Ecto neural progenitor cell (in vitro differentiated cells): ENCODE results near the gene PRRC1.

Source experiments
- DNase-seq: peaks from one replicate; pipeline ENCODE4 v3.0.0-alpha.2; 2018; ENCODE audit warnings: low spot score

Gene PRRC1

DNA sequence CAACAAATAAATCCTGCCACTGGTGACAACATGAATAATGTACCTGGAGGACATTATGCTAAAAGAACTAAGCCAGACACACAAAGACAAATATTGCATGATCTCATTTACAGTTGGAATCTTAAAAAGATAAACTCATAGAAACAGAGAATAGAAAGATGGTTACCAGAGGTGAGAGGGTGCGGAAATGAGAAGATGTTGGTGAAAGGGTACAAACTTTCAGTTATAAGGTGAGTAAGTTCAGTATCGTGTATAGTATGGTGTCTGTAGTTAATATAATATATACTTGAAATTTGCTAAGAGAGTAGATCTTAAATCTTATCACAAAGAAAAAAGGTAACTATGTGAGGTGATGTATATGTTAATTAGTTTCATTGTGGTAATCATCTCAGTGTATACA, 63.3 kb downstream of the PRRC1 start:
- DNase-seq = no peak

- DNase-seq = no peak
Measured at GRCh38 chr5:127581450-127581849, 64.0 kb downstream of the PRRC1 start.

GRCh38 chr5:127582773-127583370, 65.4 kb downstream of the PRRC1 start:
- no peak for DNase-seq

DNA sequence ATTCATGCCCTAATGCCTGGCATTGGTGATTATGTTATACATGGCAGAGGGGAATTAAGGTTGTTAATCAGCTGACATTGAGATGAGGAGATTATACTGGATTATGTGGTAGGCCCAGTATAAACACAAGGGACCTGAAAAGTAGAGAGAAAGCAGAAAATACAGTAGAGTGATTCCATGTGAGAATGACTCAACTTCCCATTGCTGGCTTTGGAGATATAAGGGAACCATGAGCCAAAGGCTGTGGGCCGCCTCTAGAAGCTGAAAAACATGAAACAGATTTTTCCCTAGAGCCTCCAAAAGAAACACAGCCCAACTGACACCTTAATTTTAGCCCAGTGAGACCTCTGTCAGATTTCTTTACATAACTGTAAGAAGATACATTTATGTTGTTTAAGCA, 66.4 kb downstream of the PRRC1 start:
- no peak for DNase-seq

GRCh38 chr5:127585661-127586060, 68.2 kb downstream of the PRRC1 start:
- DNase-seq = no peak

GRCh38 chr5:127586066-127586770, 68.8 kb downstream of the PRRC1 start:
- DNase-seq = no peak

DNA sequence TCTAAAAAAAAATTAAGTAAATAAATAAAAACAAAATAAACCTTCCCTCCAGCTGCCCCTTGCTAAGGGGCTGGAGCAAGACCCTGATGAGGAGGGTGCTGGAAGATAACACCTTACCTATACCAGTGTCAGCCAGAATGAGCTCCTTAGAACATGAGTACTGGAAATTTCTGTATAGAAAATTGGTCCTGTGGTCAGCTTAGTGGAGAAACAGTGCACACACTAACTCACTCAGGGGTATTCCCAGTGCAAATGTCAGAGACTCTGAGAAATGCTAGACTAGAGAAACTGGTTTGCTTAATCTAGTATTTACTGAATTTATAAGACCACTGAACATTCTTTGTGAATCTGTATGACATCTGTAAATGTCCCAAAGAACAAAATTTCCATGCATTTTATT, 69.4 kb downstream of the PRRC1 start:
- DNase-seq = no peak

DNA sequence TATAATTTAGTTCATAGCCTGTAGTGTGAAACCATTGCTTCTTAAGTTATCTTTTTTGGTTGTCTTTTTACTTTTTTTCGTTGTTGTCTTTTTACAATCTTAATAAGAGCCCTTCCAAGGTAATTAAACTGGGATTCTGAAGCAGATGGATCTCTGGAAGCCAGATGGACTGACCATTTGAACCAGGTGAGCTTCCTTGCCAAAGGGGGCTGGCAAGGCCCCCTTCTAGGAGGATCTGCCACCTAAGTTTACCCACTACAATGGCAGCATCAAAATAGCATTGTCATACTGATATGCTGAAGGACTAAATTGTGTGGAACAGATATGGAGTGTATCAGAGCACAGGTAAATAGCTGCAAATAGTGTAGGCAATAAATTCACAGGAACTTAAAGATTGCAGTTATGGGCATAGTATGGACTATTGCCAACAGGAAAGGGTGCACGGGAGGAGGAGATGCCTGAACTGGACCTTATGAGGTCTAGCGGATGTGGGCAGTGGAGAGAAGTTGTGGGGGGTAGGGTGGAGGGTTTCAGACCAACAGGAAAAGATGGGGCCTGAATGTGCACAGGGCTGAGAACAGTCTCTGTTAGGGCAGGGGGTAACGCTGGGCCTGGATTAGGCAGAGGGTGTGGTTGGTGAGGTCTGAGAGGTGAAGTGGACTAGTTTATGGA, 69.9 kb downstream of the PRRC1 start:
- no peak for DNase-seq

DNA sequence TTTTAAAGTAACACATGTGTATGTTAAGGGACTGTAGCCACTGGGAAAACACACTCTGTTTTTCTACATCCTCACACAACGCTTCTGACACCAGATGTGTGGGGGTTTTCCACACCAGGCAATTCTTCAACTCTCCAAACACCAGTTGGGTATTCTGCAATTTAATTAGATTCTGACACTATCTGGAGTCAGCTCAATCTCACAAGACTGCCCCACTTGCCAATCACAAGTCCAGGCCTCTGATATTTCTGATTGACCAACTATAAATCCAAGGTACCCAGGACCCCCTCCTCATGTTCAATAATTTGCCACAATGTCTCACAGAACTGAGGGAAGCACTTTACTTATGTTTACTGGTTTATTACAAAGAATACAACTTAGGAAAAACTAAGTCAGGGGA, 70.9 kb downstream of the PRRC1 start:
- no peak for DNase-seq

- no peak for DNase-seq
Measured at GRCh38 chr5:127589309-127590030, 72.0 kb downstream of the PRRC1 start.

- no peak for DNase-seq
Measured at GRCh38 chr5:127590156-127590722, 72.8 kb downstream of the PRRC1 start.

DNA sequence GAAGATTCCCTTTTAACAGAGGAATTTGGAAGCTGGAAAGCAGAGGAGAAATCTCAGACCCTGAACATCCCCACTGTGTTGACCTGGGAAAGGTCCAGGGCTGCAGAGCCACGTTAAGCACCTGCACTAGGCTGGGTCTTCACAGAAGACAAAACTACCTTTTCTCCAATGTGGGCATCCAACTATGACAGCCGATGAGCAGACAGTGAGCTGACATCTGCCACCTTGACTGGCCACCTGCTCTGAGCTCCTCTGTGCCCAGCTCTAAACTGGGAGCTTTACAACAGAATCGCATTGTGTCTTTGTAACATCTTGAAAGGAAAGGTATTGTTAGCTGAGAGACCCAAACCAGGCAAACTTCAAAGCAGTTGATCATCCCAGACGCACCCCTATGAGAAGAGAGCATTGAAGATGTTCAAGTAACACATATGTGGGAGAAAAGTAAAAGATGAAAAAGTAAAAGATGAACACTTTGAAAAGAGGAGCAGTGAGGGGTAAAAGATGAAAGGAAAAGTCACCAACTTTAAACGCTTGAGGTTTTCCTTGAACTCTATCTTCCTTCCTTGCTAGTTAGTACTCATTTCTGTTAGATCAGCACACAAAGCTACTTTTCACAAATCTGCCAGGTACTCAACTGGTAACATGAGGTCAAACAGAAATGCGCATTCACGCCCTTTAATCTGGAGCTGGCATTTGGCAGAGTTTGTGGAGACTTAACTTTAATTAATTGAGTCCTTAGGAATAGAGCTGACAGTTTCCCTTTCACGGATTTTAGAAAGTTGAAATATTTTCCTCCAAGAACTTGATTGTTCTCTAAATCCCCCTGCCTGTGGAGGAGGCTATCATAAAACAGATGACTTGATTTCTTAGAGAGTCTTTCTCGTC, 78.3 kb downstream of the PRRC1 start:
- no peak for DNase-seq

- no peak for DNase-seq
Measured at GRCh38 chr5:127596501-127596900, 79.1 kb downstream of the PRRC1 start.

DNA sequence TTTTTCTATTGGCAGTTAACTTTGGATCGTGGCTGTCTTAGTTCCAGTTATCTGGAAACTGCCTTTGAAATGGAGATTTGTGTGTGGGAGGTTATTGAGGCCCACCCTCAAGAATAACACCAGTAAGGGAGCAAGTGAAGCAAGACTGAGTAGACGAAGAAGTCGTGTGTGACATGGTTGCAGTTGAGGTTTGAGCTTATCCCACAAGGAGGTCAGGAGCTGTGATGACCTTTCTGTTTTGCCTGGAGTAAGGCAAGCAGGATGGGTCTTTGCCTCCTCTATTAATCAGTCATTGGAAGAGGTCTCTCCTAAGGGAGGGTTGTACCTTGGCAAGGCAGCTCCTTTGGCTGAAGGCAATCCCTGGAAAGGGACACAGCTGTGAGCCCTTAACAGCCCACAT, 81.9 kb downstream of the PRRC1 start:
- no peak for DNase-seq

DNA sequence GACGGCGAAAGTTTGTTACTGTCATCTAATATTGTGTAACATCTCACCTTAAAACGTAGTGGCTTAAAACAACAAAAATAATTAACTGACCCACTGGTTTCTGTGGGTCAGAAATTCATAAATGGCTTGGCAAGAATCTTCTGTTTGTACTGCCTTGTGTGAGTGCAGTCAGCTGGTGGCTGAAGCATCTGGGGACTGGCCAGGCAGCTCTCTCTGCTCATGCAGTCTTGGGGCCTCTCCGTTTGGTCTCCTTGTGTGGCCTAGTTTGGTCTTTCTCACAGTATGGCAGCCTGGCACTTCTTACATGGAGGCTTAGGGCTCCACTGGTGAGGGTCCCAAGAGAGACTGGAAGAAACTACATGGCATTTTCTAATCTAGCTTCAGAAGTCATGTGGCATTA, 82.4 kb downstream of the PRRC1 start:
- no peak for DNase-seq

- DNase-seq = no peak
Measured at GRCh38 chr5:127601111-127601510, 83.7 kb downstream of the PRRC1 start.

DNA sequence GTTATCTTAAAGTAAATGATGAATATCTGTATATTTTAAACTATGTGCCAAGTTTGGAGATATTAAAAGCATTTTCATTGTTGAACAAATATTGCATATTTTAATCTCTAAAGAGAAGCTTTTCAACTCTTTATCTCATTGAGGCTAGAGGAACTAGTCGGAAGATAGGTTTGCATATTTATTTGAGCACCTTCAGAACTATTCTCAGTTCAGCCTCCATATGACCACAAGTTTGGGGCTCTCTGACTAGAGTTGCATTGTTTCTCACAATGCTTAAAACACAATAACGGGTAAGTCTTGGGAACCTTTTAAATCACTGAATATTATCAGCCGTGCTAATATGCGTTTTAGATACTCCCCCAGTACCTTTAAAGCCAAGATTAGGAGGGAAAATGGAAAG, 84.2 kb downstream of the PRRC1 start:
- DNase-seq = no peak

DNA sequence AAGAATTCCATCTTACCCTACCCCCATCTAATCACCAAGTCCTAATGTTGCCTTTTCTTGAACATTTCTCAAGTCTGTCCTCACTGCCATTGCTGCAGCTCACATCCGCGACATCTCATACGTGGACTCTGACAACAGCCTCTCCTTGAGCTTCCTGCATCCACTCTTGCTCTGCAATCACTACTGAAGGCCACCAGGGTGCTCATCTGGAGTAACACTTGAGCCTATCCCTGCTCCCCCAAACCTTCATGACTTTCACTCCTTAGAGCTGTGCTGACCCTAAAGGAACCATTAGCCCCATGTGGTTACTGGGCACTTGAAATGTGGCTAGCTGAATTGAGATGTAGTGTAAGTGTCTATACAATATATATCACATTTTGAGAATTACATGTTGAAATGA, 85.0 kb downstream of the PRRC1 start:
- no peak for DNase-seq

- DNase-seq = no peak
Measured at GRCh38 chr5:127602896-127603844, 85.7 kb downstream of the PRRC1 start.
